GM06990 (cell line): ENCODE measurements around the gene WDFY1.

Experiments
- DNase-seq: peaks from one replicate; pipeline ENCODE4 v3.0.0-alpha.2; 2011; ENCODE audit not compliant: insufficient read length; ENCODE audit errors: extremely low read depth
- H3K27me3 ChIP-seq: replicated peaks from 2 replicates; pipeline ENCODE4 v1.6.0; 2011; ENCODE audit warnings: low read length; ENCODE audit not compliant: control insufficient read depth, insufficient read depth
- H3K36me3 ChIP-seq: 2 replicates; pipeline ENCODE4 v1.5.1; 2011; ENCODE audit warnings: low read length; ENCODE audit not compliant: control insufficient read depth, insufficient read depth
- H3K4me3 ChIP-seq: replicated peaks from 2 replicates; pipeline ENCODE4 v1.5.1; 2011; ENCODE audit warnings: low read depth, mild to moderate bottlenecking, control low read depth, low read length
- CTCF ChIP-seq: IDR thresholded peaks from 2 replicates; pipeline ENCODE4 v1.5.1; 2011; ENCODE audit warnings: low read length, control low read depth, mild to moderate bottlenecking, inconsistent platforms; ENCODE audit not compliant: insufficient read depth, poor library complexity, severe bottlenecking

The WDFY1 gene, protein sequence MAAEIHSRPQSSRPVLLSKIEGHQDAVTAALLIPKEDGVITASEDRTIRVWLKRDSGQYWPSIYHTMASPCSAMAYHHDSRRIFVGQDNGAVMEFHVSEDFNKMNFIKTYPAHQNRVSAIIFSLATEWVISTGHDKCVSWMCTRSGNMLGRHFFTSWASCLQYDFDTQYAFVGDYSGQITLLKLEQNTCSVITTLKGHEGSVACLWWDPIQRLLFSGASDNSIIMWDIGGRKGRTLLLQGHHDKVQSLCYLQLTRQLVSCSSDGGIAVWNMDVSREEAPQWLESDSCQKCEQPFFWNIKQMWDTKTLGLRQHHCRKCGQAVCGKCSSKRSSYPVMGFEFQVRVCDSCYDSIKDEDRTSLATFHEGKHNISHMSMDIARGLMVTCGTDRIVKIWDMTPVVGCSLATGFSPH

GRCh38 chr2:223944703-223945531 lies at the start of gene WDFY1:
Gene WDFY1 (minus strand): TSS chr2:223945335. CDS start chr2:223945284, 51 bp downstream.
- no peaks in the 10 kb centered on the region for H3K27me3 ChIP-seq
- H3K36me3 ChIP-seq, result no peaks in the 10 kb centered on the region
- peak; percentile 90 for DNase-seq
- TF ChIP-seq CTCF, result no peak
- H3K4me3 ChIP-seq, result peak within 1 kb of the TSS; percentile 98

DNA sequence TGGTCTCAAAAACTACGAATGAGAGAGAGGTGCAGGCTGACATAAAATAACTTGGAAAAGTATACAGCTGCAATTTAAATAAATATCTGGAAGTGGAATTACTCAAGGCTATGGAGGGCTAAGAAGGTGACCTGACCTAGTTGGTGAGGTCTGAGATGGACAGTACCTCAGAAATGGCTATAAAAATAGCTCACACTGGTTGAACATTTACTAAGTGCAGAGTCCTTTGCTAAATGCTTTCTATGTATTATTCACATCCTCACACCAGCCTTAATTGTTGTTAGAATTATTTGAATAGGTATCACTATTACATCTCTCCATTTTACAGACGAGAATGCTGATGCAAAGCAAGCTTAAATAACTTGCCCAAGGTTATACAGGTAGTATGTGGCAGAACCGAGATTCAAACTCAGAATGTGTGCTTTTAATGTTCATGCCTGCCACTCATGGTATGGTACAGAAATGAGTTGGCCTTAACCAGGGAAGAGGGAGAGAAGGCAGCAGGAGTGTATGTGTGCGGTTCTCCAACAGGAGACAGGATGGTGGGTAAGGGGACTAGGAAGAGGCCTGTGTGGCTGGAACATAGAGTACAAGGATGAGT lies 49.5 kb upstream of the WDFY1 start:
- no peaks in the 10 kb centered on the region for H3K27me3 ChIP-seq
- no peak overlapping the region for H3K4me3 ChIP-seq
- no peaks in the 10 kb centered on the region for H3K36me3 ChIP-seq
- no peak for DNase-seq
- TF ChIP-seq CTCF, result no peak

DNA sequence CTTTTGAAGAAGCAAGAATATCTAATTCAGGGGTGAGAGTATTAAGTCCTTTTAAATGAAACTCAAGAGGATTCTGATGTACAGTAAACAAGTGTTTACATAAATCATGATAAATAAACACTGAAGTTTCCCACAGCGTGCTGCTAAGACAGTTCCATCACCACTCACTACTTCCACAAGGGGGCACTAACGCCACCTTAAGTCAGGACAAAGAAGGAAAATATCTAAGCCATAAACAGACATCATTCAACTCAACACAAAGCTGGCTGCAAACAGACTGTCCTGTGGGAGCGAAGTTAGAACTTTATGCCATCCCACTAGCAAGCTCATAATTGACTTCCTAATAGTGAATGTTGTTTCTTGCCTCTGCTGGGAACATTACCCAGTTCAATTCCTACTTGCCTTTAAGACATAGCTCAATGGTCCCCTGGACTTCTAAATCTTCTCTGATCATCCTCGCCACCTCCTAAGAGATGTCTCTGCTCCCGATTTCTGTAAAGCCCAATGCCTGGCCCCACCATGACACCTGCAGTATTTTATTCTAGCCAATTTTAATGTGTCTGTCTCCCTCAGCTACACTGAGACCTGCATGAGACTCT lies 48.6 kb upstream of the WDFY1 start:
- Histone ChIP-seq H3K27me3 (no peaks in the 10 kb centered on the region), H3K36me3 (no peaks in the 10 kb centered on the region), H3K4me3 (no peak overlapping the region)
- DNase-seq, result no peak
- TF ChIP-seq CTCF, result peak; percentile 72

DNA sequence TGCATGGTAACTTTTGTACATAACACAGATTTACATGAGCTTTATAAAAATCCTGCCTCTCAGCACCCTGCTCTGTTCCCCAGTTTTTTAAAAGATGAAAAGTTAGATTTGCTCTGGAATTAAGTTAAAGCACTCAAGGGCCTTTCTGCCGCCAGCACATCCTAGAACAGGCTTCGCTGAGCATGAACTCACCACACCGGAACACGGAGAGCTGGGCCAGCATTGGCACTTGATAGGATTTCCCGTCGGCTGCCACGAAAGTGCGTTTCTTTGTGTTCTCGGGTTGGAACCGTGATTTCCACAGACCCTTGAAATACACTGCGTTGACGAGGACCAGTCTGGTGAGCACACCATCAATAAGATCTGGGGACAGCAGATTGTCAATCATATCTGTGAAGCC lies 46.5 kb upstream of the WDFY1 start:
- Histone ChIP-seq H3K4me3 (no peak overlapping the region), H3K36me3 (no peaks in the 10 kb centered on the region), H3K27me3 (no peaks in the 10 kb centered on the region; the same call in 1 of the 2 replicates)
- no peak for DNase-seq
- TF ChIP-seq CTCF, result no peak

DNA sequence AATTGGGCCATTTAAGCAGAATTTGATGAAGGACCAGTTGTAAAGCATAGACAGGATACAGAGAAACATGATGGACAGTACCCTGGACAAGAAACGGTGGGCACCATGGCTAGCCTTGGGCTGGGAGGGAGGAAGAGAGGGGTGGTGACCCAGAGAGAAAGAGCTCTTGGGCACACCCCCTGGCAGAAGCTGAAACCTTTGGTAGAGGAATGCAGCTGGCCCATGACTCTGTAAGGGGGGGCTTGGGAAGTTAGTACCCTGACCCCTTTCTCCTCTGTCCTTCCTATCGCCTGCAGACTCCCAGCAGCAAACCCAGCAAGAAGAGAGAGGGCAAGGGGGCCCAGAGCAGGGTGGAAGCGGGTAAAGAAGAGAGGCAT lies 44.7 kb upstream of the WDFY1 start:
- Histone ChIP-seq H3K36me3 (no peaks in the 10 kb centered on the region), H3K27me3 (no peaks in the 10 kb centered on the region; the same call in 1 of the 2 replicates), H3K4me3 (no peak overlapping the region)
- TF ChIP-seq CTCF, result no peak
- no peak for DNase-seq
